Nephron (organoid): ENCODE results near the gene VAMP7.
"Not testable (repeated sequence)": the region's sequence is repeated elsewhere in the genome, so short reads cannot be mapped to it uniquely, and the experiment has no call there.

Experiments used
- H3K27ac Mint-ChIP-seq, 3 experiments: 2 replicates each; pipeline ENCODE4 v1.8.0; 2020; ENCODE audit warnings: mixed read lengths in 3 of 3, mild to moderate bottlenecking in 2 of 3, moderate library complexity in 1 of 3
- H3K27me3 Mint-ChIP-seq: 2 replicates; pipeline ENCODE4 v1.8.0; 2021; ENCODE audit warnings: low read depth, mild to moderate bottlenecking, moderate library complexity, mixed read lengths
- H3K36me3 Mint-ChIP-seq: 2 replicates; pipeline ENCODE4 v1.8.0; 2020; ENCODE audit warnings: low read depth, mixed read lengths
- H3K4me1 Mint-ChIP-seq: 2 replicates; pipeline ENCODE4 v1.8.0; 2020; ENCODE audit warnings: mixed read lengths
- H3K4me3 Mint-ChIP-seq, 3 experiments: 2 replicates each; pipeline ENCODE4 v1.8.0; 2020; ENCODE audit warnings: mild to moderate bottlenecking in 3 of 3, mixed read lengths in 3 of 3, moderate library complexity in 2 of 3
- H3K9me3 Mint-ChIP-seq: 2 replicates; pipeline ENCODE4 v1.8.0; 2020; ENCODE audit warnings: mixed read lengths
- TF ChIP-seq, protein P1 (sequence below), 3 experiments: fragments of 200-600 bp; sonication (generic); IDR thresholded peaks; one replicate each; pipeline ENCODE4 v1.5.0; 2021; ENCODE audit warnings: antibody characterized with exemption in 3 of 3; ENCODE audit not compliant: unreplicated experiment in 3 of 3

The VAMP7 gene

DNA sequence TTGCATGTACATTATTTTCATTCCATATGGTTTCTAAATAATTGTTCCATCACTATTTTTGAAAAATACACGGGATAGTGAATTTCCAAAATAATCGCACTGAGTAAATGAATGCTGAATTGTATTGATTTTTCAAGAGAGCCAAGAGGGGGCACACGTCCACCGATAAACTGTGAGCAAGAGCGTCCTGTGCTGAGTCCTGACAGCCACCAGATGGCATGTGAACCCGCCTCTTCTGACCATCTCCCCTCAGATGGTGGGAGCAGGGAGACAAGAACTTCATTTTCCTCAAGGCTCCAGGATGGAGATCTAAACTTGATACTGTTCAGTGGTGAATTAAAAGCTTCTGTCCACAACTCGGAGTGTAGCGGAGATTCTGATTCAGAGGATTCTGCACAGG is 85.7 kb downstream of the VAMP7 start:
- Mint-ChIP-seq H3K27me3 (peaks cover 3% of the 10 kb centered on the region), H3K4me1 (no peaks in the 10 kb centered on the region), H3K4me3 (no peak overlapping the region)

DNA sequence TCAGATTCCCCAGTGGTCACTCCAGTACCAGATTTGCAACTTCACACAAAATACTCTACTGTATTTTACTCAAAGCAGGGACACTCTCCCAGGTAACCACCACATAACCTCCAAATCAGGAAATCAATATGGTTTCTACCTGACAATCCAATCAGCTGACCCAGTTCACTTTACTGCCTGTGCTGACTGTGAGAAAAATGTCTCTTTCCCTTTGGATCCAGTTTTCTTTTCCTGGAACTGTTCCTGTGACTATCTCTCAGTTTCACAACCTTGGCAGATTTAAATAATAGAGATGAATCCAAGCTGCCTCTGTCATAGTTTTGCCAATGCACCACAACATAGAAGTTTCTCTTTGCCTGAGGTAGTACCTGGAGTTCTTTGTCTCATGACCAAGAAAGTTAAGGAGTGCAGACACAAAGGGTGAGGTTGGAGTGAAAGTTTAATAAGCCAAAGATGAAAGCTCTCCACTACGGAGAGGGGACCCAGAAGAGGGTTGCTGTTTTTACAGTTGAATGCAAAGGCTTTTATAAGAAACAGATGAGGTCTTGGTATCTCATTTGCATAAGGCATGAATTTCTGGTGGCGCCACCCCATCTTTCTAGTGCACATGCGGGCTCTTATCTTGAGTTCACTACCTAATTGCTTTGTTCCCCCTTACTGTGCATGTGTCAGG is 86.6 kb downstream of the VAMP7 start:
- H3K4me3 Mint-ChIP-seq = no peak overlapping the region
- peaks cover 3% of the 10 kb centered on the region for H3K27me3 Mint-ChIP-seq
- no peaks in the 10 kb centered on the region for H3K36me3 Mint-ChIP-seq
- H3K4me1 Mint-ChIP-seq = no peaks in the 10 kb centered on the region
- TF ChIP-seq, protein P1, sequence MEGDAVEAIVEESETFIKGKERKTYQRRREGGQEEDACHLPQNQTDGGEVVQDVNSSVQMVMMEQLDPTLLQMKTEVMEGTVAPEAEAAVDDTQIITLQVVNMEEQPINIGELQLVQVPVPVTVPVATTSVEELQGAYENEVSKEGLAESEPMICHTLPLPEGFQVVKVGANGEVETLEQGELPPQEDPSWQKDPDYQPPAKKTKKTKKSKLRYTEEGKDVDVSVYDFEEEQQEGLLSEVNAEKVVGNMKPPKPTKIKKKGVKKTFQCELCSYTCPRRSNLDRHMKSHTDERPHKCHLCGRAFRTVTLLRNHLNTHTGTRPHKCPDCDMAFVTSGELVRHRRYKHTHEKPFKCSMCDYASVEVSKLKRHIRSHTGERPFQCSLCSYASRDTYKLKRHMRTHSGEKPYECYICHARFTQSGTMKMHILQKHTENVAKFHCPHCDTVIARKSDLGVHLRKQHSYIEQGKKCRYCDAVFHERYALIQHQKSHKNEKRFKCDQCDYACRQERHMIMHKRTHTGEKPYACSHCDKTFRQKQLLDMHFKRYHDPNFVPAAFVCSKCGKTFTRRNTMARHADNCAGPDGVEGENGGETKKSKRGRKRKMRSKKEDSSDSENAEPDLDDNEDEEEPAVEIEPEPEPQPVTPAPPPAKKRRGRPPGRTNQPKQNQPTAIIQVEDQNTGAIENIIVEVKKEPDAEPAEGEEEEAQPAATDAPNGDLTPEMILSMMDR (IDR thresholded peaks at IDR 0.05; ENCODE audit: unreplicated experiment in 3 of 3) = no peak
- H3K9me3 Mint-ChIP-seq = peaks cover 21% of the 10 kb centered on the region
- H3K27ac Mint-ChIP-seq = no peak overlapping the region

More for the DNA sequence above, 85.7 kb downstream of the VAMP7 start:
- H3K9me3 Mint-ChIP-seq = peaks cover 21% of the 10 kb centered on the region
- H3K27ac Mint-ChIP-seq = no peak overlapping the region
- no peaks in the 10 kb centered on the region for H3K36me3 Mint-ChIP-seq
- TF ChIP-seq, protein P1 (IDR thresholded peaks at IDR 0.05; ENCODE audit: unreplicated experiment in 3 of 3) = peak; percentile 33 to 49 (median 47)

DNA sequence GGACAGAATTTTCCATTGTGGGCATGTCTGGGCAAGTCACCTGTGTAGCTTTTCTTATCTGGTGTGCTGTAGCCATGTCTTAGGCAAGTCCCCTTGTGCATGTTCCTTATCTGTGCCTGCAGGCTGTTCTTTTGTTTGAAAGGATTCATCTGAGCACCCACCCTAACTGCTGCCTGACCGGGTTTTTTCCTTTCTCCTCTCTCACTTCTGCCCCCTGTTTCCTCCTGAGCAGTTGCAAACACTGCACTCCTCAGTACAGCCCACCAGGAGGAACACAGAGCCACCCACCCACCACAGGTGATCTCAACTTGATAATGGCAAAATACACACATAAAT is 87.1 kb downstream of the VAMP7 start:
- Mint-ChIP-seq H3K27ac (no peak overlapping the region), H3K4me1 (no peaks in the 10 kb centered on the region), H3K27me3 (peaks cover 3% of the 10 kb centered on the region), H3K9me3 (peaks cover 21% of the 10 kb centered on the region), H3K4me3 (no peak overlapping the region), H3K36me3 (no peaks in the 10 kb centered on the region)
- TF ChIP-seq, protein P1 (IDR thresholded peaks at IDR 0.05; ENCODE audit: unreplicated experiment in 3 of 3) = no peak

DNA sequence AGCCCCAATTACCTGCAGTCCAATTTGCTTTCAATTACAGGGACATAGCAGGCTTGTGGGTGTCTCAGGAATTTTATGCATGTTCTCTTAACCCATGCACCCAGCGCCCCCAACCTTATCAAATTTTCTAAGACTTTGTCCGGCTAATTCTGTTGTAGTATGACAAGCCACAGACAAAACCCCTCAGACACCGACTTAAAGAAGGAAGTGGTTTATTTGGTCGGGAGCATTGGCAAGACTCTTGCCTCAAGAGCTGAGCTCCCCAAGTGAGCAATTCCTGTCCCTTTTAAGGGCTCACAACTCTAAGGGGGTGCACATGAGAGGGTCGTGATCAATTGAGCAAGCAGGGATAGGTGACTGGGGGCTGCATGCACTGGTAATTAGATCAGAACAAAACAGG is 87.6 kb downstream of the VAMP7 start:
- TF ChIP-seq, protein P1 (IDR thresholded peaks at IDR 0.05; ENCODE audit: unreplicated experiment in 3 of 3) = no peak
- Mint-ChIP-seq H3K27ac (no peak overlapping the region), H3K4me3 (no peak overlapping the region), H3K36me3 (no peaks in the 10 kb centered on the region), H3K4me1 (no peaks in the 10 kb centered on the region), H3K9me3 (peaks cover 18% of the 10 kb centered on the region), H3K27me3 (peaks cover 3% of the 10 kb centered on the region)

DNA sequence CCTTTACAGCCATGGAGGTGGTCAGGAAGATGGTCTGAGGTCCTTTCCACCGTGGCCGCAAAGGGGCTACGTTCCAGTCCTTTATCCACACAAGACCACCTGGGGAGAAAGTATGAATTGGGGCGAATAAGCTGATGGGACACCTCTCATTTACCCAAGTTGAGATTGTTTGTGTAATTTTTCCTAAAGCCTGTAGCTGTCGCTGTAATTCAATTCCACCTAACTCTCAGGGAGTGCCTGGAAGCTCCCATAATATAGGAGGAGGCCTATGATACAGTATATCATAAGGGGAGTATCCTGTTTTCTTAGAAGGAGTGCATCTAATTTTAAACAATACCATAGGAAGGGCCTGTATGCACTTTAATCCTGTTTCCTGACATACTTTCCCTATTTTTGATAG is 90.5 kb downstream of the VAMP7 start:
- peaks cover 18% of the 10 kb centered on the region for H3K9me3 Mint-ChIP-seq
- H3K27me3 Mint-ChIP-seq = not testable (repeated sequence)

DNA sequence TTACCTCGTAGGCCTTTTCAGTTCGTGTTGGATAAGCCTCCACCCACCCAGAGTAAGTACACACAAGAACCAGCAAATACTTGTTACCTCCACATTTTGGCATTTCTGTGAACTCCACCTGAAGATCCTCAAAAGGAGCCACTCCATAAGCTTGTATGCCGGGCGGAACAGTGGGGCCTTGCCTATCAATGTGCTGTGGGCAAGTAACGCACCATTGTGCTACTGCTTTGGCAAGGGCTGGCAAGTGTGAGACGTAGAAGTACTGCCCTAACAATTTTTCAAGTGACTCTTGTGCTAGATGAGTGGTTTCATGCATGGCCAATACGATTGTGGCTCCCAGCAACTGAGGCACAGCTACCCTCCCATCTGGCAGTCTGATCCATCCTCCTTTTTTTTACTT is 91.1 kb downstream of the VAMP7 start:
- not testable (repeated sequence) for H3K27me3 Mint-ChIP-seq

More for the DNA sequence above, 90.5 kb downstream of the VAMP7 start:
- not testable (repeated sequence) for H3K36me3 Mint-ChIP-seq, H3K27ac Mint-ChIP-seq, H3K4me3 Mint-ChIP-seq, H3K4me1 Mint-ChIP-seq

DNA sequence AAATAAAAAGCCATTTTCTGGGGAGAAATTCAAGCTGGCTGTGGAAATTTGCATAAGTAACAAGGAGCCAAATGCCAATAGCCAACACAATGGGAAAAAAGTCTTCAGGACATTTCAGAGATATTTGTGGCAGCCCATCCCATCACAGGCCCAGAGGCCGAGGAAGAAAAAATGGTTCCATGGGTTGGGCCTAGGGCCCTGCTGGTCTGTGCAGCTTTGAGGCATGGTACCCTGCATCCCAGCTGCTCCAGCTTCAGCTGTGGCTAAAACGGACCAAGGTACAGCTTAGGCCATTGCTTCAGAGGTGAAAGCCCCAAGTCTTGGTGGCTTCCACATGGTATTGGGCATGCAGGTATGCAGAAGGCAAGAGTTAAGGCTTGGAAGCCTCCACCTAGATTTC is 102.2 kb downstream of the VAMP7 start:
- no peaks in the 10 kb centered on the region for H3K36me3 Mint-ChIP-seq
- H3K4me1 Mint-ChIP-seq = no peaks in the 10 kb centered on the region
- H3K9me3 Mint-ChIP-seq = peaks cover 16% of the 10 kb centered on the region
- no peaks in the 10 kb centered on the region for H3K27me3 Mint-ChIP-seq
- TF ChIP-seq, protein P1 (IDR thresholded peaks at IDR 0.05; ENCODE audit: unreplicated experiment in 3 of 3) = no peak
- H3K4me3 Mint-ChIP-seq = no peak overlapping the region
- no peak overlapping the region for H3K27ac Mint-ChIP-seq

More for the DNA sequence above, 91.1 kb downstream of the VAMP7 start:
- not testable (repeated sequence) for H3K4me1 Mint-ChIP-seq, H3K27ac Mint-ChIP-seq, H3K36me3 Mint-ChIP-seq, H3K4me3 Mint-ChIP-seq
- peaks cover 19% of the 10 kb centered on the region for H3K9me3 Mint-ChIP-seq
